GM06990 (cell line): ENCODE measurements around the gene KRTAP4-16.
"Not testable (repeated sequence)": the region's sequence is repeated elsewhere in the genome, so short reads cannot be mapped to it uniquely, and the experiment has no call there.

Source experiments
- DNase-seq: peaks from one replicate; pipeline ENCODE4 v3.0.0-alpha.2; 2011; ENCODE audit not compliant: insufficient read length; ENCODE audit errors: extremely low read depth
- H3K27me3 ChIP-seq: replicated peaks from 2 replicates; pipeline ENCODE4 v1.6.0; 2011; ENCODE audit warnings: low read length; ENCODE audit not compliant: control insufficient read depth, insufficient read depth
- H3K36me3 ChIP-seq: 2 replicates; pipeline ENCODE4 v1.5.1; 2011; ENCODE audit warnings: low read length; ENCODE audit not compliant: control insufficient read depth, insufficient read depth
- H3K4me3 ChIP-seq: replicated peaks from 2 replicates; pipeline ENCODE4 v1.5.1; 2011; ENCODE audit warnings: low read depth, mild to moderate bottlenecking, control low read depth, low read length
- CTCF ChIP-seq: IDR thresholded peaks from 2 replicates; pipeline ENCODE4 v1.5.1; 2011; ENCODE audit warnings: low read length, control low read depth, mild to moderate bottlenecking, inconsistent platforms; ENCODE audit not compliant: insufficient read depth, poor library complexity, severe bottlenecking

KRTAP4-16 gene

GRCh38 chr17:41118721-41119120 lies 16.7 kb upstream of the KRTAP4-16 start:
- Histone ChIP-seq H3K36me3 (no peaks in the 10 kb centered on the region), H3K4me3 (no peak overlapping the region), H3K27me3 (no peaks in the 10 kb centered on the region)
- no peak for DNase-seq
- TF ChIP-seq CTCF = no peak

DNA sequence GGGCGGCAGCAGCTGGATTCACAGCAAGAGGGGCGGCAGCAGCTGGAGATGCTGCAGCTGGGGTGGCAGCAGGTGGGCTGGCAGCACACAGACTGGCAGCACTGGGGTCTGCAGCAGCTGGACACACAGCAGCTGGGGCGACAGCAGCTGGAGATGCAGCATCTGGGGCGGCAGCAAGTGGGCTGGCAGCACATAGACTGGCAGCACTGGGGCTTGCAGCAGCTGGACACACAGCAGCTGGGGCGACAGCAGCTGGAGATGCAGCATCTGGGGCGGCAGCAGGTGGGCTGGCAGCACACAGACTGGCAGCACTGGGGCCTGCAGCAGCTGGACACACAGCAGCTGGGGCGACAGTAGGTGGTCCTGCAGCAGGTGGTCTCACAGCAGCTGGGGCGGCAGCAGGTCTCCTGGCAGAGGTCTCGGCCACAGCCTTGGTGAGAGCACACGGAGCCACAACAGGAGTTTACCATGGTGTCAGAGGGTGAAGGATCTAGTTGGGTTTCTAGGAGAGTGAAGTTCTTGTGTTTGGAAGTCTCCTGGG lies 15.9 kb upstream of the KRTAP4-16 start, which contains the start of gene KRTAP4-11:
KRTAP4-11 (minus strand) TSS at position 528 of the 541 bp plus-strand sequence; CDS start at position 470, 58 bp downstream.
- H3K36me3 ChIP-seq, H3K27me3 ChIP-seq, H3K4me3 ChIP-seq, DNase-seq: not testable (repeated sequence)

- Histone ChIP-seq H3K4me3 (no peak overlapping the region), H3K27me3 (no peaks in the 10 kb centered on the region), H3K36me3 (no peaks in the 10 kb centered on the region)
- DNase-seq = no peak
- no peak for TF ChIP-seq CTCF
Measured at GRCh38 chr17:41116297-41116696, 14.3 kb upstream of the KRTAP4-16 start.

- no peaks in the 10 kb centered on the region; the same call in 1 of the 2 replicates for H3K27me3 ChIP-seq
- no peak overlapping the region for H3K4me3 ChIP-seq
- TF ChIP-seq CTCF = no peak
- no peaks in the 10 kb centered on the region for H3K36me3 ChIP-seq
- no peak for DNase-seq
Measured at GRCh38 chr17:41111151-41111885, 9.3 kb upstream of the KRTAP4-16 start.

DNA sequence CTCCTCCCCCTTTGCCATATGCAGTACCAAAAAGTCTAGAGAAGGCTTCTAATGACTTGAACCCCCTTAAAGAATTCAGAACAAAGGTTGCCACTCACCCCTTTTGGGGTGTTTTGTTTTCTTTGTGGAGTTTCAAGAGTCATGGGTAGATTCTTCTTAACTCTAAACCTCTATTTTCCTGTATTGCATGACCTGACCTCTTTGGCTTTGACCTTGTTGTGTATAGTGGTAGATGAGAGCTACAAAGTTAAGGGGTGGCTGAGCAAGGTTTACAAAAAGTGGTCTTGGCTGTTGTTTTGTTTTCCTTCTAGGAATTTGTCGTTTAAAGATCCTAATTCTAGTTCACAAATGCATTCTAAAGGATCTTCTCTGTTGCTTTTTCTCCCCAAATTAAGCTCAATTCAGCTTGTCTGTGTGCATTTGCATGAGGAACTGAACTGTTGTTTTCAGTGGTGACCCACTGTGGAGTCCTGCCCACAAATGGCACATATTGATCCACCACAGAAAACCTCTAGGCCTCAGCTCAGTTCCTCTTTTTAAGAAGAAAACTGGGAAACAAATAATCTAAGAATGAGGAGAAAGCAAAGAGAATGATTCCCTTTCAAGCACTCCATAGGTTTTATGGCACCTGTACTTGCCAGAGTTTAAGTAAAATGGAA lies 6.8 kb upstream of the KRTAP4-16 start:
- not testable (repeated sequence) for DNase-seq, H3K4me3 ChIP-seq, H3K36me3 ChIP-seq, H3K27me3 ChIP-seq

GRCh38 chr17:41107941-41108450 lies 6.0 kb upstream of the KRTAP4-16 start:
- Histone ChIP-seq H3K4me3 (no peak overlapping the region), H3K27me3 (no peaks in the 10 kb centered on the region; the same call in 1 of the 2 replicates), H3K36me3 (no peaks in the 10 kb centered on the region)
- TF ChIP-seq CTCF = no peak
- DNase-seq = no peak

DNA sequence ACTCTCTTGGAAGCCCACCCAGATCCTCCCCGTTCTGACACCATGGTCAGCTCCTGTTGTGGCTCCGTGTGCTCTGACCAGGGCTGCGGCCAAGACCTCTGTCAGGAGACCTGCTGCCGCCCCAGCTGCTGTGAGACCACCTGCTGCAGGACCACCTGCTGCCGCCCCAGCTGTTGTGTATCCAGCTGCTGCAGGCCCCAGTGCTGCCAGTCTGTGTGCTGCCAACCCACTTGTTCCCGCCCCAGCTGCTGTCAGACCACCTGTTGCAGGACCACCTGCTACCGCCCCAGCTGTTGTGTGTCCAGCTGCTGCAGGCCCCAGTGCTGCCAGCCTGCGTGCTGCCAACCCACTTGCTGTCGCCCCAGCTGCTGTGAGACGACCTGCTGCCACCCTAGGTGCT lies 3.3 kb upstream of the KRTAP4-16 start, which contains the start of gene KRTAP4-9:
KRTAP4-9 (plus strand) TSS at position 43 of the 400 bp plus-strand sequence; CDS start at position 43, 0 bp downstream.
- not testable (repeated sequence) for DNase-seq, H3K27me3 ChIP-seq, H3K4me3 ChIP-seq, H3K36me3 ChIP-seq

GRCh38 chr17:41104386-41105038 lies 2.5 kb upstream of the KRTAP4-16 start:
- H3K4me3 ChIP-seq, H3K27me3 ChIP-seq, DNase-seq, H3K36me3 ChIP-seq: not testable (repeated sequence)
